ENCODE results near the gene GLO1. TPM values are rescaled to one million over a fixed set of nuclear protein-coding genes. Genes with fewer than 3 reads are reported as not detected.

The GLO1 gene
- total and polyA plus RNA-seq, 9 of the 15 experiments (the other 6 are each of a cell fraction or from before 2014, with no cell fraction given) = 155 to 331 (median 203) TPM

GRCh38 chr6:38639498-38640215, 63.3 kb downstream of the GLO1 start, which contains the start of gene BTBD9 (continued):
- TF ChIP-seq SNRNP70 (optimal IDR thresholded peaks at IDR 0.05; ENCODE audit: low read depth, low read length) (no peak), DDX20 (tag; IDR thresholded peaks at IDR 0.05; ENCODE audit: low read depth) (no peak), CEBPZ (IDR thresholded peaks at IDR 0.05; ENCODE audit: borderline replicate concordance, low read depth, low read length) (no peak), L3MBTL2 (IDR thresholded peaks at IDR 0.05) (peak; percentile 66), ZNF121 (CRISPR knock-in tag; conservative IDR thresholded peaks at IDR 0.05) (no peak), ARNT (IDR thresholded peaks at IDR 0.05) (no peak), HDAC6 (IDR thresholded peaks at IDR 0.05; ENCODE audit: low read depth, low read length) (no peak), ZNF197 (CRISPR knock-in tag; IDR thresholded peaks at IDR 0.05; ENCODE audit: low read depth) (peak; percentile 88), ZNF583 (CRISPR knock-in tag; IDR thresholded peaks at IDR 0.05) (0 out of 2 replicates have a peak, but pooled peaks have one; percentile 55), ZNF239 (CRISPR knock-in tag; IDR thresholded peaks at IDR 0.05) (no peak), ZFP36 (IDR thresholded peaks at IDR 0.05; ENCODE audit: low read depth, low read length, partially characterized antibody) (no peak), GTF2E2 (tag; IDR thresholded peaks at IDR 0.05) (no peak), MYNN (IDR thresholded peaks at IDR 0.05) (no peak), MYNN (CRISPR knock-in tag; IDR thresholded peaks at IDR 0.05) (no peak)
- TF ChIP-seq, protein P1, sequence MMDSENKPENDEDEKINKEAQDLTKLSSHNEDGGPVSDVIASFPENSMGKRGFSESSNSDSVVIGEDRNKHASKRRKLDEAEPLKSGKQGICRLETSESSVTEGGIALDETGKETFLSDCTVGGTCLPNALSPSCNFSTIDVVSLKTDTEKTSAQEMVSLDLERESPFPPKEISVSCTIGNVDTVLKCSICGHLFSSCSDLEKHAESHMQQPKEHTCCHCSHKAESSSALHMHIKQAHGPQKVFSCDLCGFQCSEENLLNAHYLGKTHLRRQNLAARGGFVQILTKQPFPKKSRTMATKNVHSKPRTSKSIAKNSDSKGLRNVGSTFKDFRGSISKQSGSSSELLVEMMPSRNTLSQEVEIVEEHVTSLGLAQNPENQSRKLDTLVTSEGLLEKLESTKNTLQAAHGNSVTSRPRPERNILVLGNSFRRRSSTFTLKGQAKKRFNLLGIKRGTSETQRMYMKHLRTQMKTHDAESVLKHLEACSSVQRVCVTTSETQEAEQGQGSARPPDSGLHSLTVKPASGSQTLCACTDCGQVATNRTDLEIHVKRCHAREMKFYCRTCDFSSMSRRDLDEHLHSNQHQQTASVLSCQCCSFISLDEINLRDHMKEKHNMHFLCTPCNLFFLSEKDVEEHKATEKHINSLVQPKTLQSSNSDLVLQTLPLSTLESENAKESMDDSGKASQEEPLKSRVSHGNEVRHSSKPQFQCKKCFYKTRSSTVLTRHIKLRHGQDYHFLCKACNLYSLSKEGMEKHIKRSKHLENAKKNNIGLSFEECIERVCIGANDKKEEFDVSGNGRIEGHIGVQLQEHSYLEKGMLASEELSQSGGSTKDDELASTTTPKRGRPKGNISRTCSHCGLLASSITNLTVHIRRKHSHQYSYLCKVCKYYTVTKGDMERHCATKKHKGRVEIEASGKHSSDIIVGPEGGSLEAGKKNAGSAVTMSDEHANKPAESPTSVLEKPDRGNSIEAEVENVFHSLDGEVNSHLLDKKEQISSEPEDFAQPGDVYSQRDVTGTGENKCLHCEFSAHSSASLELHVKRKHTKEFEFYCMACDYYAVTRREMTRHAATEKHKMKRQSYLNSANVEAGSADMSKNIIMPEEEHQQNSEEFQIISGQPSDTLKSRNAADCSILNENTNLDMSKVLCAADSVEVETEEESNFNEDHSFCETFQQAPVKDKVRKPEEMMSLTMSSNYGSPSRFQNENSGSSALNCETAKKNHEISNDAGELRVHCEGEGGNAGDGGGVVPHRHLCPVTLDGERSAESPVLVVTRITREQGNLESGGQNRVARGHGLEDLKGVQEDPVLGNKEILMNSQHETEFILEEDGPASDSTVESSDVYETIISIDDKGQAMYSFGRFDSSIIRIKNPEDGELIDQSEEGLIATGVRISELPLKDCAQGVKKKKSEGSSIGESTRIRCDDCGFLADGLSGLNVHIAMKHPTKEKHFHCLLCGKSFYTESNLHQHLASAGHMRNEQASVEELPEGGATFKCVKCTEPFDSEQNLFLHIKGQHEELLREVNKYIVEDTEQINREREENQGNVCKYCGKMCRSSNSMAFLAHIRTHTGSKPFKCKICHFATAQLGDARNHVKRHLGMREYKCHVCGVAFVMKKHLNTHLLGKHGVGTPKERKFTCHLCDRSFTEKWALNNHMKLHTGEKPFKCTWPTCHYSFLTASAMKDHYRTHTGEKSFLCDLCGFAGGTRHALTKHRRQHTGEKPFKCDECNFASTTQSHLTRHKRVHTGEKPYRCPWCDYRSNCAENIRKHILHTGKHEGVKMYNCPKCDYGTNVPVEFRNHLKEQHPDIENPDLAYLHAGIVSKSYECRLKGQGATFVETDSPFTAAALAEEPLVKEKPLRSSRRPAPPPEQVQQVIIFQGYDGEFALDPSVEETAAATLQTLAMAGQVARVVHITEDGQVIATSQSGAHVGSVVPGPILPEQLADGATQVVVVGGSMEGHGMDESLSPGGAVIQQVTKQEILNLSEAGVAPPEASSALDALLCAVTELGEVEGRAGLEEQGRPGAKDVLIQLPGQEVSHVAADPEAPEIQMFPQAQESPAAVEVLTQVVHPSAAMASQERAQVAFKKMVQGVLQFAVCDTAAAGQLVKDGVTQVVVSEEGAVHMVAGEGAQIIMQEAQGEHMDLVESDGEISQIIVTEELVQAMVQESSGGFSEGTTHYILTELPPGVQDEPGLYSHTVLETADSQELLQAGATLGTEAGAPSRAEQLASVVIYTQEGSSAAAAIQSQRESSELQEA (IDR thresholded peaks at IDR 0.05; ENCODE audit: low read depth) = peak; percentile 91
- TF ChIP-seq, protein P2, sequence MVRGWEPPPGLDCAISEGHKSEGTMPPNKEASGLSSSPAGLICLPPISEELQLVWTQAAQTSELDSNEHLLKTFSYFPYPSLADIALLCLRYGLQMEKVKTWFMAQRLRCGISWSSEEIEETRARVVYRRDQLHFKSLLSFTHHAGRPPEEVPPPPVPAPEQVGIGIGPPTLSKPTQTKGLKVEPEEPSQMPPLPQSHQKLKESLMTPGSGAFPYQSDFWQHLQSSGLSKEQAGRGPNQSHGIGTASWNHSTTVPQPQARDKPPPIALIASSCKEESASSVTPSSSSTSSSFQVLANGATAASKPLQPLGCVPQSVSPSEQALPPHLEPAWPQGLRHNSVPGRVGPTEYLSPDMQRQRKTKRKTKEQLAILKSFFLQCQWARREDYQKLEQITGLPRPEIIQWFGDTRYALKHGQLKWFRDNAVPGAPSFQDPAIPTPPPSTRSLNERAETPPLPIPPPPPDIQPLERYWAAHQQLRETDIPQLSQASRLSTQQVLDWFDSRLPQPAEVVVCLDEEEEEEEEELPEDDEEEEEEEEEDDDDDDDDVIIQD (CRISPR knock-in tag; IDR thresholded peaks at IDR 0.05) = no peak
